Colon (tissue), 2 donors: ENCODE measurements around the gene ARHGAP32.
A peak's percentile ranks its signal among the peaks of the same experiment; 100 is the strongest.
"Not testable (repeated sequence)": the region's sequence is repeated elsewhere in the genome, so short reads cannot be mapped to it uniquely, and the experiment has no call there.

Source experiments
- FAIRE-seq: peaks from 2 replicates; lab custom pipeline; 2012; peaks lifted over from hg19 to GRCh38; lab: Jason Lieb, UNC
- donor health status: control.
- donor health status: control.

ARHGAP32 gene

GRCh38 chr11:129202646-129203045 lies 10.5 kb upstream of the ARHGAP32 start:
- no peak for FAIRE-seq

DNA sequence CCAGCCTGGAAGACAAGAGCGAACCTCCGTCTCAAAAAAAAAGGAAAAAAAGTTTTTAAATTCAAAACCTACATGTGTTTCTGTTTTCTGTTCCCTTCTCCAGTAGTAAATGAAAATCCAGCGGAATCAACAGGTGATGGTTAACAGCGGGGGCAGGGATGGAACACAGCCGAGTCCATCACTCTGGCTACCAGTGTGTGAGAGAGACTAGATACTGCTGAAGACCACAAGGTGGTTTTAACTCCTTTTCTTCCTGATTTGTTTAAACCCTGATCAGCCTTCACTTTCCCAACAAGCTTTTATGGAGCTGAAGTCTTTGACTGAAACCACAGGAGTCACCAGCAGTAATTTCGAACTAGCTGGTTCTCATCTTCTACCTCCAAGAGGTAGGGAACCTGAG lies 3.6 kb upstream of the ARHGAP32 start:
- no peak for FAIRE-seq

DNA sequence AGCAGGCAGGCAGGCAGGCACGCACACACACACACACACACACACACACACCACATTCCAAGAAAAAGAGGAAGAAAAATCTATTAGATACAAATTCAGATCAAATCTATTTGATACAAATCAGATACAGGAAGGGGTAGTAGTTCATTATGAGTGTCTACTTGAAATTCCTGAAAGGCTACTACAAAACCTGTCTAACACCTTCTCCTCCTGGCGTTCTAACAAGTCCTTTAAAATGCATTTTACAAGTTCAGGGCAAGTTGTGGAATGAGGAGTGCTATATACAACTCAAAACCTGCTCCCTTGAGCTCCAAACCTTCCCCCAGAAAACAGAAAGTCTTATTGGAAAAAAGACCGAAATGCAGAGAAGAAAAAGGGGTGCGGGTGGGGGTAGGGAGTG lies 476 bp downstream of the ARHGAP32 start:
- FAIRE-seq = no peak

- FAIRE-seq = no peak
Measured at GRCh38 chr11:129190087-129190486, 2.0 kb downstream of the ARHGAP32 start.

GRCh38 chr11:129189646-129190045 lies 2.5 kb downstream of the ARHGAP32 start:
- FAIRE-seq = no peak

DNA sequence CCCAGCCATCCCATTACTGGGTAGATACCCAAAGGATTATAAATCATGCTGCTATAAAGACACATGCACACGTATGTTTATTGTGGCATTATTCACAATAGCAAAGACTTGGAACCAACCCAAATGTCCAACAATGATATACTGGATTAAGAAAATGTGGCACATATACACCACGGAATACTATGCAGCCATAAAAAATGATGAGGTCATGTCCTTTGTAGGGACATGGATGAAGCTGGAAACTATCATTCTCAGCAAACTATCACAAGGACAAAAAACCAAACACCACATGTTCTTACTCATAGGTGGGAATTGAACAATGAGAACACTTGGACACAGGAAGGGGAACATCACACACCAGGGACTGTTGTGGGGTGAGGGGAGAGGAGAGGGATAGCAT lies 7.0 kb downstream of the ARHGAP32 start:
- FAIRE-seq = not testable (repeated sequence)

DNA sequence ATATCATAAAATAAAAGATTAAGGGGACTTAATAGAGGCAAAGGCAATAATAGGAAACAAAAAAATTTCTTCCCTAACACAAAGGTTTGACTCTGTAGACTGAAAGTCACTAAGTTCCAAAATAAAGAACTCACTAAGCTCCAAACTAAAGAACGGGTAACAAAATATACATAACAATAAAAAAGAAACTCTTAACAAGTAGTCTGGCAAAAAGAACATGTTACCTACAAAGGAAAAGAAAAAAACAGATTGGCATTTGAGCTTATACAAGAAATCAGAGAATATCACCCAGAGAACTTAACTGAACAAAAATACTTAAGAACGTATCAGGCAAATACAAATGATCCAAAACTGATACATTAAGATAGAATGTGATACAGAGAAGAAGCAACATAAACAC lies 7.5 kb downstream of the ARHGAP32 start:
- FAIRE-seq = no peak

GRCh38 chr11:129167315-129167714 lies 24.8 kb downstream of the ARHGAP32 start:
- FAIRE-seq = no peak

DNA sequence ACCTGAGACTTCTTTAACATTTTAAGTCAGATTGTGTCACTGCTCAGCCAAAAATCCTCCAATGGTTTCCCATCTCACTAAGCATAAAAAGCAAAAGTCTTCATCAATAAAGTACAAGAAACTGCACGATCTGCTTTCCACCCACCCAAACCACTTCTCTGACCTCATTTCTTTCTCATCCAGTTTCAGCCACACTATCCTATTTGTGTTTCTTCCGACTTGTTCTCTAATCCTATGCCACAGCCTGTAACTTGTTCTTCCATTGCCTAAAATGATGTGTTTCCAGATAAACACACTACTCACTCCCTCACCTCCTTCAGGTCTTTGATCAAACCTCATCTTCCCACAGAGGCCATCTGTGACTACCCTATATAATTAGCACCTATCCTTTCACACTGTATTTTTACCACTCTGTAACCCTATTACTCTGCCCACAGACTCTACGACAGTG lies 28.4 kb downstream of the ARHGAP32 start:
- no peak for FAIRE-seq

DNA sequence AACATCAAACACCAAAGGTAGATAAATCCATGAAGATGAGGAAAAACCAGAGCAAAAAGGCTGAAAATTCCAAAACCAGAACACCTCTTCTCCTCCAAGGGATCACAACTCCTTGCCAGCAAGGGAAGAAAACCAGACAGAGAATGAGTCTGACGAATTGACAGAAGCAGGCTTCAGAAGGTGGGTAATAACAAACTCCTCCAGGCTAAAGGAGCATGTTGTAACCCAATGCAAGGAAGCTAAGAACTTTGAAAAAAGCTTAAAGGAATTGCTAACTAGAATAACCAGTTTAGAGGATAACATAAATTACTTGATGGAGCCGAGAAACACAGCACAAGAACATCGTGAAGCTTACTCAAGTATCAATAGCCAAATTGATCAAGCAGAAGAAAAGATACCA lies 35.0 kb downstream of the ARHGAP32 start:
- FAIRE-seq = not testable (repeated sequence)

DNA sequence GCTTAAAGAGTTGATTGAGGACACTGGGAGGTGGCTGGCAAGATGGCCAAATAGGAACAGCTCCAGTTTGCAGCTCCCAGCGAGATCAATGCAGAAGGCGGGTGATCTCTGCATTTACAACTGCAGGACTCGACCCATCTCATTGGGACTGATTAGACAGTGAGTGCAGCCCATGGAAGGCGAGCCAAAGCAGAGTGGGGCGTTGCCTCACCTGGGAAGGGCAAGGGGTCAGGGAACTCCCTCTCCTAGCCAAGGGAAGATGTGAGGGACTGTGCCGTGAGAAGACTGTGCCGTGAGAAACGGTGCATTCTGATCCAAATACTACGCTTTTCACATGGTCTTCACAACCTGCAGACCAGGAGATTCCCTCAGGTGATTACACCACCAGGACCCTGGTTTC lies 36.4 kb downstream of the ARHGAP32 start:
- no peak for FAIRE-seq

- FAIRE-seq = no peak
Measured at GRCh38 chr11:129148487-129148886, 43.6 kb downstream of the ARHGAP32 start.

DNA sequence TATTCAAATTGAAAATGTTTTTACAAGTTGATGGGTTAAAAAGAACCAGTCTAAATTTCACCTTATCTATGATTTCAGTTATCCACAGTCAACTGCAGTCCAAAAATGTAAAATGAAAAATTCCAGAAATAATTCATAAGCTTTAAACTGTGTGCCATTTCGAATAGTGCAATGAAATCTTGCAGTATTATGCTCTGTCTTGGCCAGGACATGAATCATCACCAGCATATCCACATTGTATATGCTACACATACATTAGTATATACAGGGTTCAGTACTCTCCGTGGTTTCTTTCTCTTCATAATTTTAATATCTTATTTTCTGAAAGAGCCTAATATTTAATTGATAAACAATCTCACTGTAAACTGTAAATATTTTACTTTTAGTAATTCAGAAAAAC lies 45.9 kb downstream of the ARHGAP32 start:
- no peak for FAIRE-seq

DNA sequence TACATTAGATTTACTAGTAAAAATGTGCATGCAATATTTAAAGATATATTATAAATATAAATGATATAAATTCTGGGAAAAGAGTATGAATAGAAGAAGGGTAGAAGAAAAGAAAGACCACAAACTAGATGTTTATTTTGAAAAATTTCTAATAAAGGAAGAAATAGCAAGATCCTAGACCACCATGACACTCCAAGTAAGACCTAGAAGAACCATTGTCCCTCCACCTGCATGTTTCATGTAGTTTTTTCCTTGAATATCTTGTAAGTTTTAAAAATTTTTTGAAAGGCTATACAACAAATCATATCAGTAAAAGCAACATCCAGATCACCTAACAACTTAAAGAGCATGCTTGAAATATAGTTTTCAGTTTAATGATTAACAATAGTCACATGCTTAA lies 46.8 kb downstream of the ARHGAP32 start:
- FAIRE-seq = peak; percentile 55

- FAIRE-seq = no peak
Measured at GRCh38 chr11:129144256-129144655, 47.9 kb downstream of the ARHGAP32 start.

GRCh38 chr11:129143335-129143734 lies 48.8 kb downstream of the ARHGAP32 start:
- FAIRE-seq = no peak

DNA sequence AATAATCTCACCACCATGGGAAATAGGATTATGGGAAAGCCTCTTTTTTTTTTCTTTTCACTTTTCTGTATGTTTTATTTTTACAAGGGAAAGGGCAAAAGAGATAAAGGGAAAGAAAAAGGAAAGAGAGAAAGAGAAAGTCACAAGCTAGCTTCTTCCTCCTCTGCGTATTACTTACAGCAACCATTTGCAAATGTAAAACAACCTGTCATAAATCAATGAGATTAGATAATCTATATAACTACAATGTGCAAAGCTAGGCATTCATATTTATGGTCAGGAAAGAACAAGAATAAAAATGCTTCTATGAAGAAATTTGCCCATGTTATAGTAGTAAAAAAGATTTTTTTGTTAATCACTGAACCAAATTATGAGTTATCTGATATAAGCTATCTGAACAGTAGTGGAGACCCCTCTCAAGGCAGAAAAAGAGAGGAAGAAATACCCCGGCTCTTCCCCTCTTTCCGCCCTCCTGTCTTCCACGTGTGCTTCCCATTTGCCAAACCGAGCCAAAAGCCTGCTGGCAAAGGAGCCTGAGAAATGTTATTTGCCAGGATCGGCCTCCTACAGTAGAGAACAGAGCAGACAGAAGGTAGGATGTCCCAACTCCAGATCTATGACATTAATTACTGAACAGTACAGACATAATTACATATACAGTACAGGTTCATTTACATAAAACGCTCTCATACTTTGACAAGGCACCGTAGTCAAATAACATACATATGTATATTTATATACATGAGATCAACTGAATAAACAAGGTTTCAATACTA lies 50.2 kb downstream of the ARHGAP32 start:
- FAIRE-seq = no peak

GRCh38 chr11:129131316-129131715 lies 60.8 kb downstream of the ARHGAP32 start:
- no peak for FAIRE-seq

- FAIRE-seq = not testable (repeated sequence)
Measured at GRCh38 chr11:129128881-129129620, 63.1 kb downstream of the ARHGAP32 start.

- FAIRE-seq = no peak
Measured at GRCh38 chr11:129119036-129119435, 73.1 kb downstream of the ARHGAP32 start.

GRCh38 chr11:129117595-129118350 lies 74.4 kb downstream of the ARHGAP32 start:
- FAIRE-seq = peak; percentile 82

DNA sequence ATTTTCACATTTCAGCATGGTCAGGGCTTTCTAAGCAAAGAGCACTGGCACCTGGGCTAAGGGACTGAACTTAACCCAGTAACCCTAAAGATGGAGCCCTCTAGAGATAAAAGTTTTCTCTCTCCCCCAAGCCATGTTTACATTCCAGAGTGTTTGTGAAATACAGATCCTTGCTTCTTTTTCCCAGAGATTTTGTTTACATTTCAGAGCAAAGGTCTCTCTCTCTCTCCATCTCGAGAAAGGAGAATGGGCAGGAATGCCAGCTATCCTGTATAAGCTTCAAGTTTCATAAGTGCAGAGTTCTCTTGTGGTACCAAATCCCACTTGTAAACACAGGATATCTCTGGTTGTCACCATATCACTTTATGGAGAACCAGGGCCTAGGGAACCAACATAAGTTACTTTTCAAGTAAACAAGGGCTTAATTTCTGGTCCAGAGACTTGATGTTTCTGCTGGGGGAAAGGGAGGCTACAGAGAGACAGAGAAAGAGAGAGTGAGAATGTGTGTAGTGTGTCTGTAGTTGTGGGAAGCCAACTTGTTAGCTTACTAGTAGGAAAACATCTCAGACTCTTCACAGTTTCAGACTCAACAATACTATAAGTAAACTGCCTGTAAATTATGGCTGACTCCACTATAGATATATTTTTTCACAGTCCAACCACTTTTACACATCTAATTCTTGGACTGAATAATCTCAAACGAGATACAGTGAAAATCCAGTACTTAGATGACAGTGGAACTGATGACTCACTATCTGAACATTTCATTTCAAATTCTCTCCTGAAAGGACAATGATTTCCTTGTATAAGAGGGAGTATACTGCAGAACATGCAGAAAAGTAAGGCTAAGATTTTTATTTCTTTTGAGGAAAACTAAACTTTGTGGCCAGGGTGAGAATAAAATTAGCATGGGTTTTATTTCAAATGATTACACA lies 76.2 kb downstream of the ARHGAP32 start:
- no peak for FAIRE-seq
